Hepatocyte (in vitro differentiated cells): ENCODE measurements around the gene CHRD.
A peak's percentile ranks its signal among the peaks of the same experiment; 100 is the strongest.

ENCODE experiments used
- CTCF ChIP-seq: fragments of 200-600 bp; sonication (generic); IDR thresholded peaks from 2 replicates; pipeline ENCODE4 v1.5.1; 2016; ENCODE audit warnings: antibody characterized with exemption, mild to moderate bottlenecking; ENCODE audit not compliant: poor library complexity
- EZH2 ChIP-seq: fragments of 200-600 bp; sonication (generic); IDR thresholded peaks from 2 replicates; pipeline ENCODE4 v1.6.1; 2016; ENCODE audit warnings: antibody characterized with exemption, mild to moderate bottlenecking, borderline replicate concordance
- EZH2phosphoT487 ChIP-seq: fragments of 200-600 bp; sonication (generic); IDR thresholded peaks from one replicate; pipeline ENCODE4 v1.6.1; 2018; ENCODE audit warnings: antibody characterized with exemption, mild to moderate bottlenecking, low read depth, moderate library complexity; ENCODE audit not compliant: unreplicated experiment, severe bottlenecking

DNA sequence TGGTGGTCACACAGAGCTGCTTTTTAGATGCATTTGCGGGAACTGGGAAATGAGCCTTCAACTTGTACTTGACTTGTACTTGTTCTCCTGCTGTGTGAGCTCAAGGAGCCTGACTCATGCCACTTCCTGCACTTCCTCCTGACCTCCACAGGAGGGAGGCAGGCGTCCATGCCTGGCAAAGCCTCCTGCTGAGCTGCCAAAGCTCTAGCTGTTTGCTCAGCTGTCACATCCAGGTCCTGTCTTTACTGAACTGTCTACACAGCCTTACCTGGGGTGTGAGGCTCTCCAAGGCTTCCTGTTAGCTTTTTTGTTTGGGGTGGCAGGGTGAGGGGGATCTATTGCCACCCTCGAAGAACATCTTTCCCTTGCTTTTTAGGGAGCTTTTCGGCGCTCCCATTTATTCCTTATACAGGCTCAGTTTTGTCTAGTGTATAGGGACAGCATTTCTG, 8.3 kb upstream of the CHRD start:
- TF ChIP-seq CTCF: peak; percentile 94
- no peak for TF ChIP-seq EZH2
- no peak for TF ChIP-seq EZH2phosphoT487
